Smooth muscle cell (in vitro differentiated cells): ENCODE measurements around the gene GKAP1. TPM values are rescaled to one million over a fixed set of nuclear protein-coding genes. Genes with fewer than 3 reads are reported as not detected.
"Not testable (repeated sequence)": the region's sequence is repeated elsewhere in the genome, so short reads cannot be mapped to it uniquely, and the experiment has no call there.

Experiments used
- DNase-seq: peaks from one replicate; lab custom pipeline; 2025; ENCODE audit not compliant: unreplicated experiment; lab: John Stamatoyannopoulos, UW
- H2AFZ ChIP-seq: fragments of 200-600 bp; sonication (generic); 2 replicates; pipeline ENCODE4 v1.6.0; 2016; ENCODE audit warnings: antibody characterized with exemption, low read depth, mild to moderate bottlenecking
- H3F3A ChIP-seq: fragments of 200-600 bp; sonication (generic); 2 replicates; pipeline ENCODE4 v1.6.0; 2017; ENCODE audit warnings: antibody characterized with exemption, low read depth
- H3K27ac ChIP-seq: fragments of 200-600 bp; sonication (generic); 2 replicates; pipeline ENCODE4 v1.5.1; 2016; ENCODE audit warnings: low read depth, mild to moderate bottlenecking
- H3K27me3 ChIP-seq: fragments of 200-600 bp; sonication (generic); 2 replicates; pipeline ENCODE4 v1.6.1; 2016; ENCODE audit warnings: low read depth, mild to moderate bottlenecking
- H3K36me3 ChIP-seq: fragments of 200-600 bp; sonication (generic); 2 replicates; pipeline ENCODE4 v1.5.1; 2016; ENCODE audit warnings: low read depth
- H3K4me1 ChIP-seq: fragments of 200-600 bp; sonication (generic); 2 replicates; pipeline ENCODE4 v1.5.1; 2016; ENCODE audit warnings: low read depth
- H3K4me2 ChIP-seq: fragments of 200-600 bp; sonication (generic); 2 replicates; pipeline ENCODE4 v1.6.0; 2016; ENCODE audit warnings: mild to moderate bottlenecking
- H3K4me3 ChIP-seq: fragments of 200-600 bp; sonication (generic); 2 replicates; pipeline ENCODE4 v1.5.1; 2016; ENCODE audit warnings: mild to moderate bottlenecking
- H3K79me2 ChIP-seq: fragments of 200-600 bp; sonication (generic); 2 replicates; pipeline ENCODE4 v1.6.0; 2016; ENCODE audit warnings: low read depth, mild to moderate bottlenecking
- H3K9ac ChIP-seq: fragments of 200-600 bp; sonication (generic); 2 replicates; pipeline ENCODE4 v1.6.0; 2016; ENCODE audit warnings: low read depth
- H3K9me3 ChIP-seq: fragments of 200-600 bp; sonication (generic); replicated peaks from 2 replicates; pipeline ENCODE4 v1.5.1; 2016; ENCODE audit warnings: low read depth
- H4K20me1 ChIP-seq: fragments of 200-600 bp; sonication (generic); 2 replicates; pipeline ENCODE4 v1.6.0; 2016; ENCODE audit warnings: low read depth
- WGBS: methylation state at CpG from one replicate; pipeline ENCODE4 v1.1.7; 2016; ENCODE audit warnings: low lambda C conversion rate; 5-methylcytosine and 5-hydroxymethylcytosine counted together
- polyA plus RNA-seq: library from polyadenylated mRNA; unstranded; fragments of >200 nt; fragmentation: Nextera tagmentation; extraction: Ambion mirVana; gene quantifications from 2 replicates; pipeline ENCODE4 v1.2.1, GENCODE V29; 2016
- total RNA-seq: library from RNA; depleted of rRNA; stranded (reverse); fragments of >200 nt; gene quantifications from 2 replicates; pipeline ENCODE4 v1.2.3, GENCODE V29; 2014

Gene GKAP1
- not detected in 2 replicates for total RNA-seq
- 0.30 TPM in 1 of 2 replicates, not detected in the other for polyA plus RNA-seq

DNA sequence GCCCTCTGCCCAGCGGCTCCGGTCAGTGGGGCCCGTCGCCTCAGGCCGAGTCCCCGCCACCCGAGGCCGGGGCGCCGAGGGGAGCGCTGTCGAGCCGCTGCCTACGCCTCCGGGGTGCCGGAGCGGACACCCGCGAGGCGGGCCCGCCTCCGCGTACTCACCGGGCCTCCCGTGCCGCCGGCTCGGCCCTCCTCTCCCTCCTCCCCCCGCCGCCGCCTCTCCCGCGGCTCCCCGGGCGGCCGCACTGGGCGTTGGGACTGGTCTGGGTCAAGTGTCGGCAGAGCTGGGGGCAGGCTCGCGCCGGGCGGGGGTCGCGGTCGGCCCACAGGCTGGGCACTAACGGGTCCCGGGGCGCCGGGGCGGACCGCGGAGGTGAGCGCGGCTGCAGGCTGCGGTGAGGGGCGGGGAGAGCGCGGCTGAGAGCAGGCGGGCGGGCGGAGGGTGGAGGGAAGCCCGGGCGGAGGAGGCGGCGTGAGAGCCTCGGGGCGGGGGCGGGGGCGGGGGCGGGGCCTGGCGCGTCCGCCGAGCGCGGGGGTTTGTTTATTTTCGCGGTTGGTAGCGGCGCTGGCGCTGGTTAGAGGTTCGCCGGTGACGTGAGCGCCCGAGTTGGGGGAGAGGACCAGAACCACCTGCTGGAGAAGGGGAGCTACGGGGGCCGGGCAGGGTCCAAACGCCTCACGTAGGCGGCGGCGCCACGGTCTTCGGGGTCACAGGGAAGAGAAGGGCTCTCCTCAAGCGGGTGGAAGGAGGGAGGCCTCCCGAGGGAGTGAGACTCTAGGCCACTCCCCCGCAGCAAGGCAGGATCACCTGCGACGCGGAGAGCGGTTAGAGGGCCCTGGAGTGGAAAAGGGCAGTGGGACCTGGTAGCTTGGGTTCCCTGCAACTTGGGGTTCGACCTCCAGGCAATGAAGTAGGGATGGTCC lies at the start of gene GKAP1:
TSS of gene GKAP1 (minus strand) at position 414 of the 923 bp plus-strand sequence. CDS start 11,252 bp downstream, outside the sequence.
- peak within 1 kb of the TSS; percentile 80 for H3K4me3 ChIP-seq
- peaks cover 47% of the 10 kb centered on the region for H3K27me3 ChIP-seq
- not testable (repeated sequence) for H3K4me1 ChIP-seq, H3K27ac ChIP-seq, H3K9me3 ChIP-seq, H3K79me2 ChIP-seq, H3K36me3 ChIP-seq, H4K20me1 ChIP-seq, H3K9ac ChIP-seq, H3F3A ChIP-seq
- peak within 1 kb of the TSS; percentile 66 for H2AFZ ChIP-seq
- WGBS = 1% methylated on average over 15 of the region's 103 CpGs
- peak; percentile 33 for DNase-seq
- peak within 1 kb of the TSS; percentile 88 for H3K4me2 ChIP-seq

DNA sequence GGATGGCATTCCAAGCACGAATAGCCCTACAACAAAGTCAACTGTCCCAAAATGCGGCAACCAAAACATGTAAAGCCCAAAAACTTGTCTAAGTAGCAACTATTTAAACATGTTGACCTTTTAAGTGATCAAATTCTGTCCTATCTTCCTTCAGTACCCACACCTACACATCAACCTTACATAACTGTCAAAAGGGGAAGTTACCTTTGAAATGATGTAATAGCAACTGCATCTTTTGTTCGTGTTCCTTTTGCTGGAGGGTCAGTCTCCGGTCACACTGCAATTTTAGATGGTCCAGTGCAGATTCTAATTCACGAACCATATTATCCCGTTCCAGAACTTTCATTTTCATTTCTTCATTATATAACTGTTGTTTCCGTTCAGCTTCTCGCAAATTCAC lies 32.3 kb upstream of the GKAP1 start:
- H3K9ac ChIP-seq, H3K27me3 ChIP-seq, H2AFZ ChIP-seq, H3K4me3 ChIP-seq, H3K4me2 ChIP-seq, H3K4me1 ChIP-seq, H3K9me3 ChIP-seq, H3K36me3 ChIP-seq, H3F3A ChIP-seq, H3K27ac ChIP-seq, H4K20me1 ChIP-seq, H3K79me2 ChIP-seq, DNase-seq: not testable (repeated sequence)
- WGBS = 96% methylated on average over 8 of the region's 8 CpGs

DNA sequence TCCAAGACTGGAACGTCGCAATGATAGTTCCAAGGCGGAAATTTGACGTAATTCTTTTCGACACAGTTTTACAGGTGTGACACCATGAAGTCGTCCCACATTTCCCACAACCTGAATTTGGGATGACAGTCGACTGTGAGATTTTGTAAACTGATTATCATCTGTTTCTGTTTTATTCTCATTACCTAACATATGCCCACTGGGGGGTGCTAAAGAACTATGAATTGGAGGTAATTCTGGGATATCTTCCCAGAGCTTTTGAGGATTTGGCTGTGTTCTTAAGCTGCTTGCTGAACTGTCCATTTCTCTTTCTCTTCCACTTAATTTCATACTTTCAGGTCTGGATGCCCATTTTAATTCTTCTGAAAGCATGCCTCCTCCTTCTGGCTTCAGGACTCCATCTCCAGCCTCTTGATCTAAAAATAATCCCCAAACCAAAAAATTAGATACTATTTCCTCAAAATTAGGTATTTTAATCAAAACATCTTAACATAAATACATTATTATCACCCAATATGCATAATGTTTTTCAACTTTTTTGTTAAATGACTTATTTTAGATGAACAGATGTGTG lies 19.6 kb upstream of the GKAP1 start:
- WGBS = 76% methylated on average over 7 of the region's 7 CpGs
- not testable (repeated sequence) for H3K9me3 ChIP-seq, H3K27ac ChIP-seq, H3K4me3 ChIP-seq, H3K9ac ChIP-seq, H3K27me3 ChIP-seq, H3K79me2 ChIP-seq, H3K4me1 ChIP-seq, H3F3A ChIP-seq, H2AFZ ChIP-seq, H3K36me3 ChIP-seq, DNase-seq, H3K4me2 ChIP-seq, H4K20me1 ChIP-seq

DNA sequence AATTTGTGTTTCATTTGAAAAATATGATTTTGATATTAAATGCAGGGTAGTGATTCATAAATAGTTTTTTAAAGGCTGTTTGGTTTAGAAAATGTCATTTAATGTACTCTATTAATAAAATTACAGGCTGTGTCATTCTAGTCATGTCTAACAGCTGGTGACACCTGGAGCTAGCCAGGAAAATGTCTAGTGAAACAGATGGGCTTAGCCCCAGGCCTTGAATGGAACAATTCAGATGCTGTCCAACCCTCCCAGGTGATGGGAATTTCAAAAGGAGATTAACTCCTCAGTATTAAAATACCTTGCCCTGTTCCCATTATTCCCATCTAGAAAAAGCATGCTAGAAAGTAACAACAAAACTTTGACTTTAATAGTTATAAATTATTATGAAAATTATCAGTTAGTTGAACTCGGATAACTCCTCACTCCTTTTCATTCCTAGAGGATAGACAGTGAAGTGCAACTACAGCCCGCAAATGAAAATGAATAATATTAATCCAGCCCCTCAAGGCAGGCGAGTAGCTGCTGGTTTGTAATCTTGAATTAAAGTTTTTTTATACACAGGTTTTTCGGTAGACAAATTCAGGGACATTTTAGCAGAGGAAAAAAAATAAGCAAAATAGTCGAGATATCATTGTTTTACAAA lies 13.0 kb upstream of the GKAP1 start:
- 88% methylated on average over 5 of the region's 5 CpGs for WGBS
- H3K9me3 ChIP-seq, H2AFZ ChIP-seq: not testable (repeated sequence)

DNA sequence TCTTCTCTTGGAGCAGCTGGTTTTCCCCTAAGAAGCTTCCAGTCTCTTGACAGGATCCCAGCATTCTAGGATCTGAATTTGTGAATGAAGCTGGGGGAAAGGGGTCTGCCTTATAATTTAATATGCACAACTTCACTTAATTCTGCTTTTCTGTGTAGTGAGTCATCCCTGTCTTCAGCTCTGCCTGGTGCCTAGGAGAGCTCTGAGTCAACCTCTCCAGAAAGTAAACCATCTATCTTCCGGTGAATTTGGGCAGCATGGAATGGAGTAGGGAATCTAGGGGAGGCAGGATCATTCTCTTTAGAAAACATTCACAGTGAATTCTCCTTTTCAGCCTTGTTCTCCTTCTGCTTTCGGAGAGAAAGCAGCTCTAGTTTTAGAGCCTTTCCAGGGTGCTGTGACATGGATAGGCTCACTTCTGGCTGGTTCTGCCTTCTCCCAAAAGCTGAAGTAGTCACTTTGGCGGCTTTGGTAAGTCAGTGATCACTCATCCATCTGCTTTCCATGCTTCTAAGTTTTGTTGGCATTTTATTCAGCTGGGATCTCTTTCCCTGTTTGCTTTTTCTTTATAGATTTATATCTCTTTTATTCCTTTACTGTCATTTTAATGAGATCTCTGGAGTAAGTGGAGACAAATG lies 7.5 kb upstream of the GKAP1 start:
- not testable (repeated sequence) for H3K4me1 ChIP-seq, H3K79me2 ChIP-seq, H4K20me1 ChIP-seq, H2AFZ ChIP-seq, H3F3A ChIP-seq, H3K4me3 ChIP-seq, H3K27ac ChIP-seq, H3K9ac ChIP-seq, DNase-seq, H3K36me3 ChIP-seq, H3K4me2 ChIP-seq, H3K9me3 ChIP-seq
- WGBS = 70% methylated on average over 3 of the region's 3 CpGs
- peaks cover 22% of the 10 kb centered on the region for H3K27me3 ChIP-seq

More for the DNA sequence above, 13.0 kb upstream of the GKAP1 start:
- H3K27me3 ChIP-seq = peaks cover 20% of the 10 kb centered on the region
- H3K36me3 ChIP-seq, H3K27ac ChIP-seq, H3K4me1 ChIP-seq, H3K79me2 ChIP-seq, H3K9ac ChIP-seq, DNase-seq, H3F3A ChIP-seq, H3K4me2 ChIP-seq, H3K4me3 ChIP-seq, H4K20me1 ChIP-seq: not testable (repeated sequence)

DNA sequence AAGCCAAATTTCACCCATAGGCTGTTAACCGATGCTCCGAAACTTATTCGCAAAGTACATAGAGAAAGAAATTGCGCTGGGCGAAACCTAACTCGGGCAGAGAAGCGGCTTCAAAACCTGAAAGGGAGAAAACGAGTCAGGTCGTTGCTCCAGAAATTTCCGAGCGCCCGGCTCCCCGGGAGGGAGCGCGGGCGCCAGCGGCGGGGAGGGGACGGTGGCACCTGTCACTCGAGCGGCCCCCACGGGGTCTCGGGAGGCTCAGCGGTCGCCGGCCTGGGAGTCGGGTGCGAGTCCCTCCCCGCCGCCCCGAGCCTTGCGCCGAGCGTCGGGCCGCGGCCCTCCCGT lies 586 bp downstream of the GKAP1 start:
- H2AFZ ChIP-seq = peak overlapping the region; percentile 66
- H3K9ac ChIP-seq = not testable (repeated sequence)

DNA sequence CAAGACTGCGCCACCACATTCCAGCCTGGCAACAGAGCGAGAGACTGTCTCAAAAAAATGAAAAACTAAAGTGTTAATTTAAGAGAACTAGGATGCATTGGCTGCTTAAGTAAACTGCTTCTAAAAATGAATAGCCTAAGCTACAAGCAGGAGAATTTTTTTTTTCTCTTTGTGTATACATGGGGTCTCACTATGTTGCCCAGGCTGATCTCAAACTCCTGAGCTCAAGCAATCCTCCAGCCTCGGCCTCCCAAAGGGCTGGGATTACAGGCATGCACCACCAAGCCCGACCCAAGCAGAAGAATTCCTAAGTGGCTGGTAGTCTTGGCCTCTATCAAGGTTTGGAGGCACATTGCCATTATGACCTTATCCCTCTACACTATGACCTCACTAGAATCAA lies 2.4 kb downstream of the GKAP1 start:
- not testable (repeated sequence) for H3K36me3 ChIP-seq, H3K4me2 ChIP-seq, H3K79me2 ChIP-seq, H3F3A ChIP-seq, H3K4me1 ChIP-seq, H3K9me3 ChIP-seq, DNase-seq, H4K20me1 ChIP-seq, H3K4me3 ChIP-seq, H3K9ac ChIP-seq, H2AFZ ChIP-seq, H3K27ac ChIP-seq
- 95% methylated on average over 4 of the region's 4 CpGs for WGBS
- H3K27me3 ChIP-seq = peaks cover 46% of the 10 kb centered on the region

More for the DNA sequence above, 586 bp downstream of the GKAP1 start:
- Histone ChIP-seq H3K4me2 (peak overlapping the region; percentile 88), H3K4me3 (peak overlapping the region; percentile 80), H3K27me3 (peaks cover 47% of the 10 kb centered on the region)
- H3K4me1 ChIP-seq, H3K27ac ChIP-seq, H3K9me3 ChIP-seq, H3K79me2 ChIP-seq, DNase-seq, H3F3A ChIP-seq, H3K36me3 ChIP-seq, H4K20me1 ChIP-seq: not testable (repeated sequence)
- 3% methylated on average over 19 of the region's 38 CpGs for WGBS

DNA sequence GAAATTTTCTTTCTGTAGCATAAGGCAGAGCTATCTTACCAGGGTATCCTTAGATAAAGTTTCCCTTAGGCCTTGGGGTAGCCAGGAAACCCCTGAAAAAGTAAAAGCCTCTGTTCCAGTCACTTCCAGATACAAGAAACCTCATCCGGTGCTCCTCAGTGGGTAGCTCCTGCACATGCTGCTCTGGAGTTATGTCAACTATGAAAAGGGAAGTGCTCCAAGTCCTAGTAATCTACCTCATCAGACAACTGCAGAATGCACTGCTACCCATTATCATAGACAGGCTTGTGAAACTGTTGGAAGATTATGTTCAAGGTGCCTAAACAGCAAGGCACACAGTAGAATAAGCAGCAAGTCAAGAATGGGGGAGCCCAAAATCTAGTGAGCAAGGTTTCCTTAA lies 8.4 kb downstream of the GKAP1 start:
- WGBS = 57% methylated on average over 1 of the region's 1 CpG
- H3K27me3 ChIP-seq = peaks cover 12% of the 10 kb centered on the region
- not testable (repeated sequence) for H3K27ac ChIP-seq, H3K36me3 ChIP-seq, H3K4me2 ChIP-seq, H3F3A ChIP-seq, H2AFZ ChIP-seq, H3K79me2 ChIP-seq, H4K20me1 ChIP-seq, H3K4me1 ChIP-seq, DNase-seq, H3K9ac ChIP-seq, H3K9me3 ChIP-seq, H3K4me3 ChIP-seq
